HG02943 (cell line): ENCODE data around the gene PPP2R3A.
A peak's percentile ranks its signal among the peaks of the same experiment; 100 is the strongest.

Source experiments
- ATAC-seq: cut with Tn5 transposase; IDR thresholded peaks from one replicate; pipeline ENCODE4 v1.9.1; 2021; ENCODE audit warnings: mild to moderate bottlenecking, low read depth, moderate library complexity; ENCODE audit not compliant: unreplicated experiment

PPP2R3A gene

GRCh38 chr3:136192831-136193230 is 227.3 kb downstream of the PPP2R3A start:
- no peak for ATAC-seq

DNA sequence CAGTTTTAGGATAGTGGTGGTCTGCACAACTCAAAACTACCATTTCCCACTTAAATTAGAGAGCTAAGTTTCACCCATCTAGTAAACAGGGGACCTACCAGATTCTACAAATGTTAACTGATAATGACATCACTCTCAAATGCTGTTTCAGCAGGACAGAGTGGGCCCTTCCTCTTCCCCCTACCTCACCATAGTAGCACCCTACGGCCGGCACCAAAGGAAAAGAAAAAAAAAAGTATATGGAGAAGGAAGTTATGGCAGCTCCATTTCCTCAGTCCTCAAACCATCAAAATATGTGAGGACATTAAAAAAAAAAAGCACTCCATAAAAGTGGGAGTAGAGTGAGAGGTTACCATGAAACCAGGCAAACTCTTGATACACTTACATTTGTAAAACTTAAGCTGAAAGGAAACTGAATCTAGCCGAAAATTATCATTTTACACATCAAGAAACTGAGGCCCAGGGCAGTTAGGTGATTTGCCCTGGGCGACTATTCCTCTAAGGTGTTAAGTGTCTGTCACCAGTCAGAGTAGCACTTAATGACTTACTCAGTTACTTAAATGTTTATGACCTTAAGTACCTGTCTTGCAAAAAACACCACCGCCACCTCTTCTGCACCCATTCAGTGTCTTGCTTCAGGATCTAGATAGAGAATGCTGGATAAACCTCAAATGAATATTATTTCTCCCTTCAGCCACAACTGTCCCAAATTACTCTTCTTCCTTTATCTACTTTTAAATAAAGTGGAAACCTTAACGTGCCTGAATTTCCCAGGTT is 227.9 kb downstream of the PPP2R3A start:
- no peak for ATAC-seq

DNA sequence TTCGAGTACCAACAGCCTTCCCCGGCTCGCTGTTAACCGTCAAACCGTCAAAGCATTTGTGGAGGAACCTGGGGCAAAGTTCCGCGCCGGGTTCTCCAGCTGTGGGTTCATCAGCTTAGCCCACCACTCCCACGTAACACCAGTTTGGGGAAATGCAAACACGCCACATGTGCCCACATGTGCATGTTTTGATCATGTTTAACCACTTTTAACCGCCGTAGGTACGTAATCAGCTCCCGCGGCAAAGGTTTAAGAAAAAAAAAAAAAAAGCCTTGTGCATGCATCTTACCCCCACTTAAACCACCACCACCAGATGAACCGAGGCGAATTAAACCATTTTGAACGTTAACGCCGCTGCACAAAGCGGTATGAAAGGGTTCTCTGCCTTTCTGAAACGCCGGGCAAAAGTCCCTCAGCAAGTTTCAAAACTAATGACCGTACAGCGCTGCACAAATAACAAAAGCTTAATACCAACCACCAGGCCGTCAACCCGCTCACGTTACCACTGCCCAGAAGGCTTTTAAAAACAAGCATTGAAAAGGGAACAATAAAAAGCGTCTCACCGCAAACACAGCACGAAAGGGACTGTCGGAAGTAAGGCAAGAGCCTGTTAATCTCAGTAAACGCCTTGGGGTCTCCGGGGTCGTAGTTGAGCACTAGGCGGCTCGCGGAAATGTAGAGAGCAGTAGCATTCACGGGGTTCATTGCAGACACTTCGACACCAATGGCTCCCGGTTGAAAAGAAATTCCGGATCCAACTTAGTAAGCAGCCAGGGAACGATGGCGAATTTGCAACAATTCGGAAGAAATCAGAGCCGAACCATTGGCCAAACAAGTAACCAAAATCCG is 229.1 kb downstream of the PPP2R3A start:
- ATAC-seq: no peak

GRCh38 chr3:136195258-136196063 is 229.9 kb downstream of the PPP2R3A start:
- peak; percentile 34 for ATAC-seq

GRCh38 chr3:136196064-136196400 is 230.5 kb downstream of the PPP2R3A start, which contains the start of gene MSL2:
TSS of gene MSL2 (minus strand) at chr3:136196335. CDS start at chr3:136195113, 1,222 bp downstream.
- ATAC-seq: peak; percentile 23

DNA sequence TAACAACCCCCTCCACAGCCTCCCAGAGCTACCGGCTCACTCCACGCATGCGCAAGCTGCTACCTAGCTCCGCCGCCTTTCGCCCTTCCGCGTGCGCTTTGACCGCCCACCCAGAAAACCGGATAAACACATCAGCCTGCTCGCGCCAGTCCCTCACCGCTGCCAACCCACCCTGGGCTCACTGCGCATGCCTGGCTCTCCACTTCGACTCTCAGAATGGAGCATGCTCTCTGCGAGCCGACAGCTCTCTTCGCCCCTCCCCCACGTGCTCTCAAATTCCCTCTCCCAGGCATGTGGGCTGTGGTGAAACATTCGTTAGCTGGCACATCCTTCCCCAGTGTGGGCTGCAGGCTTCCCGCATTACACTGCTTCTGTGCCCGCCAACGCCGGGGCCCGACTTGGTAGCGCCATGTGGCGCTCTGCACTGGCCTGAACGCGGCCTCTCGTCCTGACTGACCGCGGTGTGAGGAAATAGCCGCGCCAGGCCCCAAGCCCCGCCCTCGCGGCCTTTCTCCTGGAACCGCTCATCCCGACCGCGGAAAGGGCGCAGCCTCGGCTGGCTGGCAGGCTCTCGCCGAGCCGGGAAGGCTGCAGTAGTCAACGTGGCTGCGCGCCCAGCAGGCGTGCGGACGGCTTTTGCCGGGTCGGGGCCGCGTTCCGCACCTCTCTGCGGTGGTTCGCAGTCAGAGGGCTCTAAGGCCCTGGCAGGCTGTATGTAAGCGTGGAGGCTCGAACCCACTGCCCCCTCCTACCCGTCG is 231.1 kb downstream of the PPP2R3A start:
- ATAC-seq: peak; percentile 61

DNA sequence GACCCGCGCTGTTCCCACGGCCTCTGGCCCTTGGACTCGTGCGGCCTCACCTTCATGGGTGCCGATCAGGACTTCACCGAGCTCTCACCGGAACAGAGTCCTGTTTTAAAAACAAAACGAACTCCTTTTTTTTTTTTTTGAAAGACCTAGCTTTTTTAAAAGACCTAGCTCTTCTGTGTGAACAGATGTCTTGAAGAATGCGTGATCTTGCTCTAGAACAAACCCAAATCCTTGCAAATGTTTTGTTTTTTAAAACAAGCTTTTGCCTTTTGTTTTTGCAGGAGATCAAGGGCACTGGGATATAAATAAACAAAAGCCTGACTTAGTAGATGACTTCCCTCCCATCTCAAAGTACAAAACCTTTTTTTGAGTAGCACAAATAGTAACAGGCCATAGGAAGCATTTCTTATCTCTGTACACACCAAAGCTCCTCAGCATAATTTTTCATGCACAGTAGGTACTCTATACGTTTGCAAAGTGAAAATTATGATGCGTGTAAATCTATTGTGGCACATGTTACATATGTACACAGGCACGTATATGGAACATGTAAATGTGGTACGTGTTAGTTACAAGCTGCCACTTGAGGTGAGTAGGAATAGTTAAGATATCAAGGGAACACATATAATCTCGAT is 231.7 kb downstream of the PPP2R3A start:
- ATAC-seq: no peak
